Dedifferentiated amniotic fluid mesenchymal stem cell (primary cell): Measurements from ENCODE around the gene RXFP2.

Source experiments
- DNase-seq: peaks from one replicate; pipeline ENCODE4 v3.0.0-alpha.2; 2016; ENCODE audit errors: extremely low spot score

Gene RXFP2, protein sequence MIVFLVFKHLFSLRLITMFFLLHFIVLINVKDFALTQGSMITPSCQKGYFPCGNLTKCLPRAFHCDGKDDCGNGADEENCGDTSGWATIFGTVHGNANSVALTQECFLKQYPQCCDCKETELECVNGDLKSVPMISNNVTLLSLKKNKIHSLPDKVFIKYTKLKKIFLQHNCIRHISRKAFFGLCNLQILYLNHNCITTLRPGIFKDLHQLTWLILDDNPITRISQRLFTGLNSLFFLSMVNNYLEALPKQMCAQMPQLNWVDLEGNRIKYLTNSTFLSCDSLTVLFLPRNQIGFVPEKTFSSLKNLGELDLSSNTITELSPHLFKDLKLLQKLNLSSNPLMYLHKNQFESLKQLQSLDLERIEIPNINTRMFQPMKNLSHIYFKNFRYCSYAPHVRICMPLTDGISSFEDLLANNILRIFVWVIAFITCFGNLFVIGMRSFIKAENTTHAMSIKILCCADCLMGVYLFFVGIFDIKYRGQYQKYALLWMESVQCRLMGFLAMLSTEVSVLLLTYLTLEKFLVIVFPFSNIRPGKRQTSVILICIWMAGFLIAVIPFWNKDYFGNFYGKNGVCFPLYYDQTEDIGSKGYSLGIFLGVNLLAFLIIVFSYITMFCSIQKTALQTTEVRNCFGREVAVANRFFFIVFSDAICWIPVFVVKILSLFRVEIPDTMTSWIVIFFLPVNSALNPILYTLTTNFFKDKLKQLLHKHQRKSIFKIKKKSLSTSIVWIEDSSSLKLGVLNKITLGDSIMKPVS

GRCh38 chr13:31739226-31739625, at the start of gene RXFP2:
TSS of gene RXFP2 (plus strand) at chr13:31739526. CDS start at chr13:31739613, 87 bp downstream.
- no peak for DNase-seq

DNA sequence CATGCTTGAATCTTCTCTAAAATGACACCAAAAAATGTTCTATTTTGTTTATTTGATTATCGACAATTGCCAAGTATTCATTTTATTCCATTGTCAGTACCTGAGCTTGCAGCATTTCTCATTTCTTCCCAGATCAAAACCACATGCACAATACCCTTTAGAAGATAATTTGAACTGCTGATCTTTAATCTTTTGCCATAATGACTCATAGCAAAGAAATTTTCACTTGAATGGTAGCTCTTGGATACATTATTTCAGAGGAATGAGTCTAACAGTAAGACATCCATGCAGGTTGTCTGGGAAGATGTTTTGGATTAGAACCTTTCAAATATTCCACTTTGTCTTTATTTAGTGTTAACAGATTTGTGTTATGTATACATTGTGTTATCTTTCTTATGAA, 42.0 kb upstream of the RXFP2 start:
- no peak for DNase-seq

DNA sequence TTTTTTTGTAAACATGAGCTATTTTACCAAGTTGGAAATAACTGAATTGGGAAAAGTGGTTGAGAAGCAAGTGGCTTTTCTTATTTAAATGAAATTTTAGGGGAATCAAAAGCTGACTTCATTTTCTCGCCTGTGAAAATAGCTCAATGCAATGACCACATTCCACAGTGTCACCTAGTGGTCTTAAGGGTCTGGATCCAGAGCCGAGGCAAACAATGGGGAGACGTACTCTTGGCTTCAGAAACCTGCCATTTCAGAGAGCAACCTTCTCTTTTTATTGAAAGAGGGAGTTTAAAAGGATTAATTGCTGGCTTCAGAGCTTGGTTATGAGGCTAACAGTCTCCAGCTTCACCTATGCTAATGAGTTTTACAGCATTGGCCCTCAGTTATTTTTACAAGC, 39.7 kb upstream of the RXFP2 start:
- DNase-seq = no peak

DNA sequence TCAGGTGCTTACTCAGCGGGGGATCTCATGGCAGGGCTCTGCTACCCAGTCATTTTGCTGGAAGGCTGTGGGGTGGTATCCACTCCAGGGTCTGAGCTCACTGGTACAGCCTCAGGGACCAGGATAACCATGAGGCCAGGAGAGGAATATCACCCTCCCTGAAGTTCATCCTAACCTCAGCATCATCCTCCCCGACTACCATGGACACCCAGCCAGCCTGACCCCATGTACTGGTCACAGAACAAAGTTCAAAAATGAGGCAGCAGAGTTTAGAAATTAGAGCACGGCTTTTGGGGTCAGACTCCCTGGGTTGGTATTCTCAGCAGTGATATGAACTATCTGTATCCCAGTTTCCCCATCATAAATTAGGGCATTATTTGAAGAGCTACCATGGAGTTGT, 35.5 kb upstream of the RXFP2 start:
- no peak for DNase-seq

GRCh38 chr13:31706105-31706504, 33.2 kb upstream of the RXFP2 start:
- no peak for DNase-seq

GRCh38 chr13:31717583-31717982, 21.7 kb upstream of the RXFP2 start:
- DNase-seq = no peak

- DNase-seq = no peak
Observed at GRCh38 chr13:31719214-31719613, 20.1 kb upstream of the RXFP2 start.

- no peak for DNase-seq
Observed at GRCh38 chr13:31722673-31723072, 16.7 kb upstream of the RXFP2 start.

GRCh38 chr13:31725841-31726240, 13.5 kb upstream of the RXFP2 start:
- no peak for DNase-seq

- no peak for DNase-seq
Observed at GRCh38 chr13:31731921-31732320, 7.4 kb upstream of the RXFP2 start.

DNA sequence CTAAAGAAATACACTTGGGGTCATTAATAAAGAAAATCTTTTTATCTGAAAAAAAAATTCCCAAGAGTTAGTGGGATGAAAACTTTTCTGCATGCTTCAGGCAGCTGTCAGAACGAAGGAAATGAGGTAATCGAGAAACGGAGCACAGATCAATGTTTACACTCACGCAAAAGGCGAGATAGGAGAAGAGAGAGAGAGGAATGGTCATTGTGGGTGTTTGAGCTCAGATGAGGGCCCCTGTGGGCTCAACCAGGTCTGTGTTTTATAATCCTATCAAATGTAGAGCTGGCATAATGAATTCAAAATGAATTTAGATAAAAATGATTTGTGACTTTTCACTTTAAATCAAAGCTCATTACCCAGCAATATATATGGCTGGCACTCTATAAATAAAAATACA, 6.3 kb upstream of the RXFP2 start:
- DNase-seq = no peak

- no peak for DNase-seq
Observed at GRCh38 chr13:31733647-31734046, 5.7 kb upstream of the RXFP2 start.

- peak; percentile 59 for DNase-seq
Observed at GRCh38 chr13:31742097-31742734, 2.9 kb downstream of the RXFP2 start.

GRCh38 chr13:31747291-31747690, 8.0 kb downstream of the RXFP2 start:
- no peak for DNase-seq

GRCh38 chr13:31747966-31748365, 8.6 kb downstream of the RXFP2 start:
- no peak for DNase-seq

GRCh38 chr13:31749929-31750328, 10.6 kb downstream of the RXFP2 start:
- DNase-seq = peak; percentile 89

GRCh38 chr13:31755211-31755610, 15.9 kb downstream of the RXFP2 start:
- DNase-seq = no peak

GRCh38 chr13:31755803-31756212, 16.5 kb downstream of the RXFP2 start:
- no peak for DNase-seq

- DNase-seq = peak; percentile 29
Observed at GRCh38 chr13:31756346-31756745, 17.0 kb downstream of the RXFP2 start.

DNA sequence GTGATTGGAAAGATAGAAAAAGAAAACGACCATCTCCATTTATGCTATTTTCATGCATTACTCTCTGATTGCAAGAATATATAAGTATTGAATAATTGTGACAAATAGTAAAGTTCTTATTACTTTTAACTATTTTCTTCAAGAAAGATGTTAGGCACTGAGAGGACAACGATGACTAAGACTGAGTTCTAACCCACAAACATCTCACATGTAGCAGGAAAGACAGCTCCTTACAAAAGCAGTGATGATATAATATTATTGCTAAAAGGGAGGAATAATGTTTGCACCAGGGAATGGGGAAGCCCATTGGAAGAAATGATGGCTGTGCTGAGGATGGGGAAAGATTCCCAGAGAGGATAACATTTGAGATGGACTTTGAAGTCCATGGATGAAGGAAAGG, 22.6 kb downstream of the RXFP2 start:
- no peak for DNase-seq

DNA sequence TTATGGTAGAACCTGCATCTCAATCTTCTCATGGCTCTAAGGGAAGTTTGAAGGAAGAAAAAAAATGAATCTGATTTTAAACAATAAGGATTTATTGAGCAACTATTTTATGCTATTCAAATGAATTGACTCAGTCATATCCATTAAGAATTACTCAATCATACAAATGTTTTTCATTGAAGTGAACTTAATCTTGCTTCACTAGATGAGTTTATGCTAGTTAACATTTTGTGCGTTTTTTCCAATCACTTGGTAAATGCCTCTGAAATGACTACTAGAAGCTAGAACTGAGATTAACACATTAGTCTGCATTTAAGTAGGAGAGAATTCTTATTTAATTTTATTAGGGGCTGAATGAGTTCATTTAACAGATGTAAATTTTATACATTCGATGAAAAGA, 25.2 kb downstream of the RXFP2 start:
- DNase-seq = no peak

- DNase-seq = peak; percentile 74
Observed at GRCh38 chr13:31765138-31765785, 25.9 kb downstream of the RXFP2 start.
